KMS-11 (cell line): Measurements from ENCODE around the gene BLOC1S1.

ENCODE experiments used
- H2AFZ ChIP-seq: fragments of 200-600 bp; sonication (generic); 2 replicates; pipeline ENCODE4 v1.6.1; 2016; ENCODE audit warnings: antibody characterized with exemption, mixed run types, low read depth
- H3K27ac ChIP-seq: fragments of 200-600 bp; sonication (generic); 2 replicates; pipeline ENCODE4 v1.6.1; 2016; ENCODE audit warnings: mild to moderate bottlenecking, mixed run types
- H3K27me3 ChIP-seq: fragments of 200-600 bp; sonication (generic); 2 replicates; pipeline ENCODE4 v1.6.1; 2017; ENCODE audit warnings: mild to moderate bottlenecking, low read depth, mixed run types, moderate library complexity; ENCODE audit not compliant: insufficient read depth
- H3K36me3 ChIP-seq: fragments of 200-600 bp; sonication (generic); 2 replicates; pipeline ENCODE4 v1.6.1; 2017; ENCODE audit warnings: mild to moderate bottlenecking, mixed run types; ENCODE audit not compliant: insufficient read depth
- H3K4me1 ChIP-seq: fragments of 200-600 bp; sonication (generic); 2 replicates; pipeline ENCODE4 v1.6.1; 2016; ENCODE audit warnings: mild to moderate bottlenecking, low read depth, mixed run types; ENCODE audit not compliant: poor library complexity, severe bottlenecking
- H3K4me2 ChIP-seq: fragments of 200-600 bp; sonication (generic); 2 replicates; pipeline ENCODE4 v1.7.0; 2016; ENCODE audit warnings: mild to moderate bottlenecking, mixed run types
- H3K4me3 ChIP-seq: fragments of 200-600 bp; sonication (generic); IDR thresholded peaks from 2 replicates; pipeline ENCODE4 v1.6.1; 2017; ENCODE audit warnings: low read depth, low read length, mixed read lengths; ENCODE audit not compliant: insufficient read depth
- H3K79me2 ChIP-seq: fragments of 200-600 bp; sonication (generic); 2 replicates; pipeline ENCODE4 v1.6.1; 2016; ENCODE audit warnings: low read depth, mixed run types; ENCODE audit not compliant: insufficient read depth
- H3K9ac ChIP-seq: fragments of 200-600 bp; sonication (generic); 2 replicates; pipeline ENCODE4 v1.6.1; 2016; ENCODE audit warnings: mild to moderate bottlenecking, mixed run types
- H4K20me1 ChIP-seq: fragments of 200-600 bp; sonication (generic); 2 replicates; pipeline ENCODE4 v1.6.1; 2016; ENCODE audit warnings: mild to moderate bottlenecking, mixed run types; ENCODE audit not compliant: insufficient read depth
- TF ChIP-seq, protein P1 (sequence below): fragments of 200-600 bp; sonication (generic); conservative IDR thresholded peaks from 2 replicates; pipeline ENCODE4 v1.6.1; 2017; ENCODE audit warnings: low read depth, mild to moderate bottlenecking, antibody characterized with exemption, low read length, moderate library complexity, mixed read lengths

BLOC1S1 gene

DNA sequence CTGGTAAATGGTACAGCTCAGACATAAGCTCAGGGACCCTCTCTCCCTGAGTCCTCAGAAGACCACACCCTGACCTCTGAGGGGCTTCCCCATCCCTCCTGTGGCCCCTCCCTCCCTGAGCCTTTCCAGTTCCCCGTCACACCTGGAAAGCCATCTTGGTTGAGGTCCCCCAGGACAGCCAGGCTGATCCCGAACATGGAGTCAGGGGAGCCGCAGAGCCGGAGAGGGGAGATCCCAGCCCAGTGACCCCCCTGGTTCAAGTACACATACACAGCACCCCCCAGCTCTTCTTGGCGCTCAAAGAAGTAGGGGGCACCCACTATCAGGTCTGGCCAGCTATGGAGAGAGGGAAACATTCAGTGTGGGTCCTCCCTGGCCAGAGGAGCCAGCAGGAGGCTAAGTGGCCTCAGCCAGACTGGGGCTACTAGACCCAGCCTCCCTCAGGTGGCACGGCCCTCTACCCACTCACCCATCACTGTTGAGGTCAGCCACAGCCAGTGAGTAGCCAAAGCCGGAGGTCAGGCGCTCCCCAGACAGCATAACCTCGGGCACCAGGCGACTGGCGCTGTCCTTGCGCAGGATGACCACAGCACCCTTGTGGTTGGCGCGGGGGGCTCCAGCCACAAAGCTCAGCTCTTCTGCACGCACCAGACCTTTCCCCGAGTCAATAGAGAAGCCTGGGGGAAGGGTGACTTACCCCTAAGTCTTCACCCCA, 17.4 kb upstream of the BLOC1S1 start:
- TF ChIP-seq, protein P1, sequence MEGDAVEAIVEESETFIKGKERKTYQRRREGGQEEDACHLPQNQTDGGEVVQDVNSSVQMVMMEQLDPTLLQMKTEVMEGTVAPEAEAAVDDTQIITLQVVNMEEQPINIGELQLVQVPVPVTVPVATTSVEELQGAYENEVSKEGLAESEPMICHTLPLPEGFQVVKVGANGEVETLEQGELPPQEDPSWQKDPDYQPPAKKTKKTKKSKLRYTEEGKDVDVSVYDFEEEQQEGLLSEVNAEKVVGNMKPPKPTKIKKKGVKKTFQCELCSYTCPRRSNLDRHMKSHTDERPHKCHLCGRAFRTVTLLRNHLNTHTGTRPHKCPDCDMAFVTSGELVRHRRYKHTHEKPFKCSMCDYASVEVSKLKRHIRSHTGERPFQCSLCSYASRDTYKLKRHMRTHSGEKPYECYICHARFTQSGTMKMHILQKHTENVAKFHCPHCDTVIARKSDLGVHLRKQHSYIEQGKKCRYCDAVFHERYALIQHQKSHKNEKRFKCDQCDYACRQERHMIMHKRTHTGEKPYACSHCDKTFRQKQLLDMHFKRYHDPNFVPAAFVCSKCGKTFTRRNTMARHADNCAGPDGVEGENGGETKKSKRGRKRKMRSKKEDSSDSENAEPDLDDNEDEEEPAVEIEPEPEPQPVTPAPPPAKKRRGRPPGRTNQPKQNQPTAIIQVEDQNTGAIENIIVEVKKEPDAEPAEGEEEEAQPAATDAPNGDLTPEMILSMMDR: no peak
- H3K9ac ChIP-seq: no peak overlapping the region
- no peak overlapping the region for H3K27ac ChIP-seq
- no peaks in the 10 kb centered on the region for H4K20me1 ChIP-seq
- H3K4me3 ChIP-seq: no peak overlapping the region
- peaks cover 7% of the 10 kb centered on the region for H3K4me1 ChIP-seq
- H3K36me3 ChIP-seq: no peaks in the 10 kb centered on the region
- H2AFZ ChIP-seq: no peak overlapping the region
- no peak overlapping the region for H3K4me2 ChIP-seq
- no peaks in the 10 kb centered on the region for H3K79me2 ChIP-seq
- H3K27me3 ChIP-seq: peaks cover 6% of the 10 kb centered on the region; the same call in 1 of the 2 replicates

DNA sequence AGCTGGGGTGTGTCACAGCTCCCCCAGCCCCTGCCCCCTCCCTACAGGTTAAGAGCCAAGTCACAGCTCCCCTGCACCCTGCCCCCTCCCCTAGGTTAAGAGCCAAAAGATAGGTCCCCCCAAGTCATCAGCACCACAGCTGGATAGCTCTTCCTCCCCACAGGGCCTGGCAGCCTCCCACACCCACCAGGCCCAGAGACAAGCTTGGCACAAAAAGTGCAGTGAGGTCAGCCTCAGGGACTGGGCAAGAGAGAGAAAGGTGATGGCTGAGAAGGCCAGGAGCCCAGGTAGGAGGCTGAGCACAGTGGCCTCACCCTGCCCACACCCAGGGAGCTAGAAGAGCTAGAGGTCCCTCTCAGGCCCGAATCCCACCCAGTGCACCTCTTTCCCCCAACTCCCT, 16.9 kb upstream of the BLOC1S1 start:
- no peak overlapping the region for H3K27ac ChIP-seq
- H3K27me3 ChIP-seq: peaks cover 6% of the 10 kb centered on the region; the same call in 1 of the 2 replicates
- H3K4me2 ChIP-seq: no peak overlapping the region
- H4K20me1 ChIP-seq: no peaks in the 10 kb centered on the region
- TF ChIP-seq, protein P1: no peak
- H3K79me2 ChIP-seq: no peaks in the 10 kb centered on the region
- H3K36me3 ChIP-seq: no peaks in the 10 kb centered on the region
- H3K4me1 ChIP-seq: peaks cover 7% of the 10 kb centered on the region
- no peak overlapping the region for H2AFZ ChIP-seq
- H3K9ac ChIP-seq: no peak overlapping the region
- H3K4me3 ChIP-seq: no peak overlapping the region

DNA sequence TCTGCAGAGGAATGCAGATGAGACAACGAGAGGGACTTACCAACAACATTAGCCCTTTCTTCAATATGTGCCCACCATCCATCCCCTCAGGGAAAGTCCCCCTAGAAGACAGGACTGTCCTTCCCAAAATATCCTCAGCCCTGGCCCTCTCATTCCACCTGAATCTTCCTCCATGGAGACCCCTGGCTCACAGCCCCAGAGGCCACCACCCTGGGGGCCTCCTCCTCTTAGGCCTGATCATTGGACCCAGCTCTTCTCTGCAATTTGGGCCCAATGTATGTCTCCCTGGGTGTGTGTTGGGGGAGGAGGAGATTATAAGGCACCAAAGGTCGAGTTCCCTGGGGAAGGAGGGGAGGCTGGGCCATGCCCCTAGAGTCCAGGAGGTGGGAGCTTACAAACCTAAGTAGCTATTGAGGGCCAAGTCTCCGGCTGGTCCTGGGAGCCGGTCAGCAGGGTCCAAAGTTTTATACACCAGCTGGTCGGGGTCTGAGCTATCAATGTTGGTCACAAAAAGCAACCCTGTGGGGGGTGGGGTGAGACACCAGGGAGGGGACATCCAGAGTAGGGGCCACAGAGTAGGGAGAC, 16.3 kb upstream of the BLOC1S1 start:
- Histone ChIP-seq H3K27me3 (peaks cover 6% of the 10 kb centered on the region; the same call in 1 of the 2 replicates), H3K9ac (no peak overlapping the region), H3K4me1 (peaks cover 7% of the 10 kb centered on the region), H4K20me1 (no peaks in the 10 kb centered on the region), H3K4me2 (no peak overlapping the region), H3K79me2 (no peaks in the 10 kb centered on the region), H2AFZ (no peak overlapping the region), H3K36me3 (no peaks in the 10 kb centered on the region), H3K27ac (no peak overlapping the region), H3K4me3 (no peak overlapping the region)
- TF ChIP-seq, protein P1: no peak

DNA sequence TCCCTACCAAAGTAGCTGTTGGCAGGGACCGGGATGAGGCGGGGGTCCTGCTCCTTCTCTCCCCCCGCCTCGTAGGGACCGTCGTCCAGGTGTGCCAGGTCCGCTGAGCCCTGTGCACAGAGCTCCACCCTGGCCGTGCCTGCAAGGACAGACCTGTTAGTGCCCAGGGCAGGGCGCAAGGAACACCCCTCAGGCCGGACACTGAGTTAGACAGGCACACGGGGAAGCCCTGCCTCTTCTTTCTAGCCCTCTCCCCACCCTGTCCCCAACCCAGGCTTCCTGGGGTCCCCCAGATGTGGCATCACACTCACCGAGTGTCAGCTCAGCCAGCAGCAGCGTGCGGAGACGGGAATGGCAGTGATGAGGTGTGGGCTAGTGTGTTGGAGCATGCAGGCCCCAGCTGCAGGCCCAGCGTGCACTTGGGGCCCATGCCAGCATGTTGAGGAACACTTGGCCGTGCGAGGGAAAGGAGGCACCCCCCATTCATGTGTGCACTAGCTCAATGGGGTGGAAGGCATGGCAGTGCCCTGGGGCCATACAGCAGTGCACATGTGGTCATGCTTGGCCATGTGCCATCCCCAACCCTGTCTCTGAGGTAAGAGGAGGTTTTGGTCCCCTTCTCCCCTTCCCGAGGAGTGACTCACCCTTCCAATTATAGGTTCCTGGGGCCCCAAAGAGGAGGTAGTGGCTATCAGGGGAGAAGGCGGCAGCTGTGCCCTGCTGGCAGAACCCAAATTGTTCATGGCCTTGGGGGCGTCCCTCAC, 15.4 kb upstream of the BLOC1S1 start:
- H3K4me2 ChIP-seq: no peak overlapping the region
- H4K20me1 ChIP-seq: no peaks in the 10 kb centered on the region
- TF ChIP-seq, protein P1: no peak
- peaks cover 6% of the 10 kb centered on the region; the same call in 1 of the 2 replicates for H3K27me3 ChIP-seq
- H3K36me3 ChIP-seq: no peaks in the 10 kb centered on the region
- H3K4me3 ChIP-seq: no peak overlapping the region
- no peak overlapping the region for H2AFZ ChIP-seq
- H3K27ac ChIP-seq: no peak overlapping the region
- peaks cover 7% of the 10 kb centered on the region for H3K4me1 ChIP-seq
- no peak overlapping the region for H3K9ac ChIP-seq
- H3K79me2 ChIP-seq: no peaks in the 10 kb centered on the region
